Measurements from ENCODE around the gene TCF12.
"Not testable (repeated sequence)": the region's sequence is repeated elsewhere in the genome, so short reads cannot be mapped to it uniquely, and the experiment has no call there.

TCF12 gene

GRCh38 chr15:56980473-56980872 is 62.0 kb downstream of the TCF12 start:
- DNase-seq = no peak

GRCh38 chr15:56981160-56981559 is 62.7 kb downstream of the TCF12 start:
- no peak for DNase-seq

GRCh38 chr15:56982987-56983386 is 64.5 kb downstream of the TCF12 start:
- DNase-seq = no peak

- no peak for DNase-seq
Measured at GRCh38 chr15:56984681-56985481, 66.4 kb downstream of the TCF12 start.

GRCh38 chr15:56985856-56986255 is 67.4 kb downstream of the TCF12 start:
- no peak for DNase-seq

GRCh38 chr15:56987286-56987685 is 68.8 kb downstream of the TCF12 start:
- DNase-seq = no peak

GRCh38 chr15:56988219-56988618 is 69.8 kb downstream of the TCF12 start:
- no peak for DNase-seq

- DNase-seq = no peak
Measured at GRCh38 chr15:56989411-56989924, 71.0 kb downstream of the TCF12 start.

- DNase-seq = no peak
Measured at GRCh38 chr15:56991017-56991416, 72.6 kb downstream of the TCF12 start.

- DNase-seq = no peak
Measured at GRCh38 chr15:56992725-56993124, 74.3 kb downstream of the TCF12 start.

GRCh38 chr15:56994280-56994679 is 75.8 kb downstream of the TCF12 start:
- DNase-seq = no peak

- no peak for DNase-seq
Measured at GRCh38 chr15:56996093-56996492, 77.6 kb downstream of the TCF12 start.

- DNase-seq = no peak
Measured at GRCh38 chr15:56996746-56997470, 78.5 kb downstream of the TCF12 start.

GRCh38 chr15:57003418-57003817 is 85.0 kb downstream of the TCF12 start:
- DNase-seq = no peak

GRCh38 chr15:57005244-57005643 is 86.8 kb downstream of the TCF12 start:
- DNase-seq = no peak

GRCh38 chr15:57007797-57008196 is 89.4 kb downstream of the TCF12 start:
- DNase-seq = not testable (repeated sequence)

GRCh38 chr15:57010724-57011123 is 92.3 kb downstream of the TCF12 start:
- no peak for DNase-seq

- no peak for DNase-seq
Measured at GRCh38 chr15:57012556-57012955, 94.1 kb downstream of the TCF12 start.

GRCh38 chr15:57014896-57015295 is 96.5 kb downstream of the TCF12 start:
- DNase-seq = not testable (repeated sequence)

GRCh38 chr15:57015360-57015759 is 96.9 kb downstream of the TCF12 start:
- no peak for DNase-seq

- no peak for DNase-seq
Measured at GRCh38 chr15:57015897-57016296, 97.5 kb downstream of the TCF12 start.

- DNase-seq = no peak
Measured at GRCh38 chr15:57017024-57017423, 98.6 kb downstream of the TCF12 start.

GRCh38 chr15:57018151-57018550 is 99.7 kb downstream of the TCF12 start:
- DNase-seq = no peak

GRCh38 chr15:57019496-57020160 is 101.2 kb downstream of the TCF12 start:
- DNase-seq = no peak
